SU-DHL-6 (cell line): ENCODE measurements around the gene FMN1.

Experiments
- H2AFZ ChIP-seq: fragments of 200-600 bp; sonication (generic); 2 replicates; pipeline ENCODE4 v1.6.1; 2014; ENCODE audit warnings: low read depth, mild to moderate bottlenecking, moderate library complexity, mixed read lengths, antibody characterized with exemption, low read length; ENCODE audit not compliant: severe bottlenecking
- H3F3A ChIP-seq: fragments of 200-600 bp; shearing (Covaris generic); 2 replicates; pipeline ENCODE4 v1.6.0; 2016; ENCODE audit warnings: antibody characterized with exemption, mild to moderate bottlenecking; ENCODE audit not compliant: insufficient read depth
- H3K27ac ChIP-seq: fragments of 200-600 bp; sonication (generic); 2 replicates; pipeline ENCODE4 v1.5.1; 2016; ENCODE audit warnings: low read depth, mild to moderate bottlenecking, low read length, moderate library complexity, mixed read lengths
- H3K27me3 ChIP-seq: fragments of 200-600 bp; sonication (generic), shearing (Covaris generic); 2 replicates; pipeline ENCODE4 v1.6.0; 2014; ENCODE audit warnings: mild to moderate bottlenecking, low read length
- H3K36me3 ChIP-seq: fragments of 200-600 bp; sonication (generic); 2 replicates; pipeline ENCODE4 v1.6.1; 2014; ENCODE audit warnings: mild to moderate bottlenecking, low read length, mixed read lengths
- H3K4me2 ChIP-seq: fragments of 300-600, 200-600 bp; shearing (Covaris generic), sonication (generic); 2 replicates; pipeline ENCODE4 v1.6.0; 2014; ENCODE audit warnings: low read length, low read depth, mild to moderate bottlenecking; ENCODE audit not compliant: poor library complexity, severe bottlenecking
- H3K4me3 ChIP-seq: fragments of 200-600 bp; sonication (generic); 2 replicates; pipeline ENCODE4 v1.5.1; 2014; ENCODE audit warnings: antibody characterized with exemption, low read length, mild to moderate bottlenecking, mixed read lengths; ENCODE audit not compliant: insufficient read depth, poor library complexity, severe bottlenecking
- H3K79me2 ChIP-seq: fragments of 200-600 bp; sonication (generic); 2 replicates; pipeline ENCODE4 v1.6.1; 2014; ENCODE audit warnings: mild to moderate bottlenecking, low read length, moderate library complexity; ENCODE audit not compliant: insufficient read depth
- H3K9ac ChIP-seq: fragments of 200-600 bp; sonication (generic); 2 replicates; pipeline ENCODE4 v1.7.0; 2014; ENCODE audit warnings: mild to moderate bottlenecking, low read length
- H3K9me2 ChIP-seq: fragments of 200-600 bp; sonication (generic); replicated peaks from 2 replicates; pipeline ENCODE4 v1.6.1; 2014; ENCODE audit warnings: low read length; ENCODE audit not compliant: insufficient read depth
- H3K9me3 ChIP-seq: fragments of 200-600 bp; sonication (generic); 2 replicates; pipeline ENCODE4 v1.6.1; 2014; ENCODE audit warnings: low read length, mixed read lengths; ENCODE audit not compliant: insufficient read depth
- H4K20me1 ChIP-seq: fragments of 200-600 bp; sonication (generic); 2 replicates; pipeline ENCODE4 v1.6.1; 2014; ENCODE audit warnings: low read depth, mild to moderate bottlenecking, antibody characterized with exemption, low read length, moderate library complexity, mixed read lengths
- CTCF ChIP-seq: fragments of 200-600 bp; sonication (generic); IDR thresholded peaks from one replicate; pipeline ENCODE4 v1.5.1; 2017; ENCODE audit warnings: antibody characterized with exemption, mild to moderate bottlenecking, low read length, moderate library complexity; ENCODE audit not compliant: insufficient read depth, poor library complexity, severe bottlenecking
- EZH2phosphoT487 ChIP-seq: fragments of 200-600 bp; sonication (generic), shearing (Covaris generic); conservative IDR thresholded peaks from 2 replicates; pipeline ENCODE4 v1.6.1; 2018; ENCODE audit warnings: mild to moderate bottlenecking, antibody characterized with exemption, low read length, moderate library complexity, mixed read lengths

Gene FMN1

GRCh38 chr15:33043636-33044035, 150.9 kb downstream of the FMN1 start:
- Histone ChIP-seq H3F3A (no peaks in the 10 kb centered on the region), H3K9me2 (no peaks in the 10 kb centered on the region), H3K36me3 (no peaks in the 10 kb centered on the region), H2AFZ (no peak overlapping the region), H3K27me3 (no peaks in the 10 kb centered on the region), H3K27ac (no peak overlapping the region), H3K4me2 (no peak overlapping the region), H3K79me2 (no peaks in the 10 kb centered on the region), H3K4me3 (no peak overlapping the region), H3K9ac (no peak overlapping the region), H4K20me1 (no peaks in the 10 kb centered on the region), H3K9me3 (peaks cover 9% of the 10 kb centered on the region; the same call in 1 of the 2 replicates)
- no peak for TF ChIP-seq CTCF
- TF ChIP-seq EZH2phosphoT487: no peak

- H4K20me1 ChIP-seq: no peaks in the 10 kb centered on the region
- H3K4me3 ChIP-seq: no peak overlapping the region
- H3K9me3 ChIP-seq: peaks cover 4% of the 10 kb centered on the region; the same call in 1 of the 2 replicates
- no peaks in the 10 kb centered on the region for H3K79me2 ChIP-seq
- H3K27ac ChIP-seq: no peak overlapping the region
- no peak overlapping the region for H3K9ac ChIP-seq
- no peak for TF ChIP-seq CTCF
- TF ChIP-seq EZH2phosphoT487: no peak
- H3K9me2 ChIP-seq: no peaks in the 10 kb centered on the region
- no peaks in the 10 kb centered on the region for H3K36me3 ChIP-seq
- no peaks in the 10 kb centered on the region for H3F3A ChIP-seq
- no peak overlapping the region for H2AFZ ChIP-seq
- H3K4me2 ChIP-seq: no peak overlapping the region
- H3K27me3 ChIP-seq: no peaks in the 10 kb centered on the region
Measured at GRCh38 chr15:33040496-33040895, 154.0 kb downstream of the FMN1 start.

- no peak overlapping the region for H3K27ac ChIP-seq
- H3K79me2 ChIP-seq: no peaks in the 10 kb centered on the region
- H3K4me3 ChIP-seq: no peak overlapping the region
- no peaks in the 10 kb centered on the region for H3K27me3 ChIP-seq
- no peak overlapping the region for H3K9ac ChIP-seq
- no peak overlapping the region for H3K4me2 ChIP-seq
- TF ChIP-seq EZH2phosphoT487 (no peak), CTCF (no peak)
- no peaks in the 10 kb centered on the region for H3K9me2 ChIP-seq
- H2AFZ ChIP-seq: no peak overlapping the region
- no peaks in the 10 kb centered on the region for H4K20me1 ChIP-seq
- H3K36me3 ChIP-seq: no peaks in the 10 kb centered on the region
- peaks cover 4% of the 10 kb centered on the region; the same call in 1 of the 2 replicates for H3K9me3 ChIP-seq
- H3F3A ChIP-seq: no peaks in the 10 kb centered on the region
Measured at GRCh38 chr15:33034588-33034987, 159.9 kb downstream of the FMN1 start.
